Lung (tissue), 12 donors: ENCODE measurements around the gene NHLH2. TPM values are rescaled to one million over a fixed set of nuclear protein-coding genes. Genes with fewer than 3 reads are reported as not detected.

ENCODE experiments used
- ATAC-seq: fragments of 200-7000 bp; cut with Tn5 transposase; one replicate; pipeline ENCODE4 v1.9.1; 2020; ENCODE audit warnings: moderate number of reproducible peaks; ENCODE audit not compliant: insufficient read depth, low FRiP score
- DNase-seq, 3 donors: peaks; one replicate each; pipeline ENCODE4 v3.0.0-alpha.2; 2013 to 2017
- H3K27ac ChIP-seq, 2 donors: one replicate each; pipeline ENCODE4 v1.5.1; 2013; ENCODE audit warnings: mild to moderate bottlenecking in 2 of 2, moderate library complexity in 2 of 2, control low read depth in 1 of 2, inconsistent platforms in 1 of 2, low read depth in 1 of 2, low read length in 1 of 2
- H3K27me3 ChIP-seq, 3 donors: one replicate each; pipeline ENCODE4 v1.5.1; 2013; ENCODE audit warnings: low read length in 2 of 3; ENCODE audit not compliant: control insufficient read depth in 3 of 3, insufficient read depth in 3 of 3
- H3K36me3 ChIP-seq, 4 donors: one replicate each; pipeline ENCODE4 v1.5.1; 2013; ENCODE audit warnings: low read length in 4 of 4, mild to moderate bottlenecking in 1 of 4, moderate library complexity in 1 of 4; ENCODE audit not compliant: control insufficient read depth in 4 of 4, insufficient read depth in 4 of 4
- H3K4me1 ChIP-seq, 5 donors: one replicate each; pipeline ENCODE4 v1.5.1; 2013; ENCODE audit warnings: low read length in 5 of 5, mild to moderate bottlenecking in 2 of 5, moderate library complexity in 1 of 5; ENCODE audit not compliant: control insufficient read depth in 5 of 5, insufficient read depth in 5 of 5
- H3K4me3 ChIP-seq: one replicate; pipeline ENCODE4 v1.5.1; 2013; ENCODE audit warnings: mild to moderate bottlenecking, control low read depth, moderate library complexity
- H3K9ac ChIP-seq, 2 donors: one replicate each; pipeline ENCODE4 v1.5.1; 2013; ENCODE audit warnings: low read length in 2 of 2, control low read depth in 1 of 2; ENCODE audit not compliant: insufficient read depth in 1 of 2
- H3K9me3 ChIP-seq, 4 donors: one replicate each; pipeline ENCODE4 v1.5.1; 2013; ENCODE audit warnings: low read length in 3 of 4, mild to moderate bottlenecking in 1 of 4, moderate library complexity in 1 of 4; ENCODE audit not compliant: control insufficient read depth in 4 of 4, insufficient read depth in 3 of 4
- WGBS, 2 donors: extraction: QIAGEN DNeasy Blood & Tissue Kit; methylation state at CpG; one replicate each; pipeline ENCODE4 v1.1.7; 2013; 5-methylcytosine and 5-hydroxymethylcytosine counted together
- polyA plus RNA-seq, 2 donors: library from polyadenylated mRNA; stranded (reverse); fragments of 200-250 nt; gene quantifications; one replicate each; pipeline ENCODE4 v1.2.1, GENCODE V29; 2013
- total RNA-seq, 2 donors: library from RNA; depleted of rRNA in 1 of 2; stranded (reverse); fragments of >200 nt in 1 of 2; gene quantifications; one replicate each; pipeline ENCODE4 v1.2.1, GENCODE V29; 2014 to 2021
- TF ChIP-seq, protein P1 (sequence below): IDR thresholded peaks from 2 replicates; pipeline ENCODE4 v1.5.1; 2012; ENCODE audit warnings: mild to moderate bottlenecking; ENCODE audit errors: control extremely low read depth, extremely low read depth
- donor health status: control.
- donor health status: control.
- donor health status: Bipolar disorder and iron deficiency.
- donor health status: healthy.
- donor health status: DM: yes; HTN: yes; CAD: no.

The NHLH2 gene
- total and polyA plus RNA-seq, 4 donors: 0.04 to 0.18 TPM; not detected in 2

DNA sequence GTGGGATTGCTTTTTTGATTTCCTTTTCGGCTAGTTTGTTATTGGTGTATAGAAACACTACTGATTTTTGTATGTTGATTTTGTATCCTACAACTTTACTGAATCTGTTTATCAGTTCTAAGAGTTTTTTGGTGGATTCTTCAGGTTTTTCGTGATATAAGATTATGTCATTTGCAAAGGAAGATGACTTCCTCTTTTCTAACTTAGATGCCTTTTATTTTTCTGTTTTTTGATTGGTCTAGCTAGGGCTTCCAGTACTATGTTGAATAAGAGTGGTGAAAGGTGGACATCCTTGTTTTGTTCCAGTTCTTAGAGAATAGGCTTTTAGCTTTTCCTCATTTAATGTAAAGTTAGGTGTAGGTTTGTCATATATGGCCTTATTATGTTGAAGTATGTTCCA, 13.1 kb upstream of the NHLH2 start:
- no peak overlapping the region for H3K4me3 ChIP-seq
- H3K36me3 ChIP-seq: no peaks in the 10 kb centered on the region
- H3K9ac ChIP-seq: no peak overlapping the region
- WGBS, 2 donors: 61 to 83% methylated on average over 2 of the region's 2 CpGs
- ATAC-seq (no peak), DNase-seq (no peak)
- H3K9me3 ChIP-seq: no peaks in the 10 kb centered on the region
- H3K4me1 ChIP-seq: no peaks in the 10 kb centered on the region
- TF ChIP-seq, protein P1, sequence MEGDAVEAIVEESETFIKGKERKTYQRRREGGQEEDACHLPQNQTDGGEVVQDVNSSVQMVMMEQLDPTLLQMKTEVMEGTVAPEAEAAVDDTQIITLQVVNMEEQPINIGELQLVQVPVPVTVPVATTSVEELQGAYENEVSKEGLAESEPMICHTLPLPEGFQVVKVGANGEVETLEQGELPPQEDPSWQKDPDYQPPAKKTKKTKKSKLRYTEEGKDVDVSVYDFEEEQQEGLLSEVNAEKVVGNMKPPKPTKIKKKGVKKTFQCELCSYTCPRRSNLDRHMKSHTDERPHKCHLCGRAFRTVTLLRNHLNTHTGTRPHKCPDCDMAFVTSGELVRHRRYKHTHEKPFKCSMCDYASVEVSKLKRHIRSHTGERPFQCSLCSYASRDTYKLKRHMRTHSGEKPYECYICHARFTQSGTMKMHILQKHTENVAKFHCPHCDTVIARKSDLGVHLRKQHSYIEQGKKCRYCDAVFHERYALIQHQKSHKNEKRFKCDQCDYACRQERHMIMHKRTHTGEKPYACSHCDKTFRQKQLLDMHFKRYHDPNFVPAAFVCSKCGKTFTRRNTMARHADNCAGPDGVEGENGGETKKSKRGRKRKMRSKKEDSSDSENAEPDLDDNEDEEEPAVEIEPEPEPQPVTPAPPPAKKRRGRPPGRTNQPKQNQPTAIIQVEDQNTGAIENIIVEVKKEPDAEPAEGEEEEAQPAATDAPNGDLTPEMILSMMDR: no peak
- H3K27ac ChIP-seq: no peak overlapping the region
- peaks cover 0 to 4% (median 0%) of the 10 kb centered on the region in 3 donors for H3K27me3 ChIP-seq

DNA sequence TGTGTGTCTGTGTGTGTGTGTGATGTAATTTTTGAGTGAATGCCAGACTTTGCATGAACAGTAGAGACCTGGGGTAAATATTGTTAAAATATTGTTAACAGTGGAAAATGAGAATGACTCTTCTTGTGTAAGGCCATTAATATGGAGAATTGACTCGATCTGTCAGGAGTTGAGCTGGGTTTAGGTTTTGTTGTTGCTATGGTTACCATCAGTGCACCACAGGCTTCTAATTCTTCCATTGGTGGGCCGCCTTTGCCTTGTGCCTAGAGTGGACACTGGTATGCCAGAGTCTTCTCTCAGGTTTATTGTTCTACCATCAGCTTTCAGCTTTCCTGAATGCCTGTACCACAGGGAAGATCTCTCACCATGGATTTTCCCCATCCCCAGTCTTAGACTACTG, 10.0 kb upstream of the NHLH2 start:
- TF ChIP-seq, protein P1: no peak
- H3K4me1 ChIP-seq: no peaks in the 10 kb centered on the region
- 94 to 95% methylated on average over 2 of the region's 2 CpGs for WGBS, 2 donors

DNA sequence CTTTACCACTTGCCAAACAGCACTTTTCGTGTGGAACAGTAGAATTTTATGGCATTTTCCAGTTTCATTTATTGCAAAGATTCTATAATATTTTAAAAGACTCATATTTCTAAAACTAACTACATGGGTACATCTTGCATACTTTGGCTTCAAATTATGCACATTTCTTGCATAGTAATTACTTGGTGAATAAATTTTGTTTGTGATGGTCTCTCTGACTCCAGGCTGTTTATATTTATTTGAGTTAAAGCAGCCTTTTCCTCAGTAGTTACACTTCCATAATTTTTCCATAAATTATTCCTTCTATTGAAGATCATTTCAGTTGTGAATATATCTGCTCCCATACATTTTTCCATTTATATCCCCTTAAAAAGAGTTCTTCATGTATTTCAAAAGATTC, 6.9 kb upstream of the NHLH2 start:
- DNase-seq (no peak), ATAC-seq (no peak)
- TF ChIP-seq, protein P1: no peak
- Histone ChIP-seq H3K27me3 (peaks cover 0 to 37% (median 24%) of the 10 kb centered on the region in 3 donors), H3K4me3 (no peak overlapping the region), H3K9ac (no peak overlapping the region), H3K27ac (no peak overlapping the region), H3K9me3 (no peaks in the 10 kb centered on the region), H3K36me3 (no peaks in the 10 kb centered on the region), H3K4me1 (no peaks in the 10 kb centered on the region)
- WGBS, 2 donors: 52 to 82% methylated on average over 1 of the region's 1 CpG

More for the DNA sequence above, 10.0 kb upstream of the NHLH2 start:
- DNase-seq: no peak
- Histone ChIP-seq H3K36me3 (no peaks in the 10 kb centered on the region), H3K9ac (no peak overlapping the region), H3K27ac (no peak overlapping the region), H3K4me3 (no peak overlapping the region), H3K27me3 (peaks cover 0 to 15% (median 5%) of the 10 kb centered on the region in 3 donors), H3K9me3 (no peaks in the 10 kb centered on the region)
- ATAC-seq: no peak

DNA sequence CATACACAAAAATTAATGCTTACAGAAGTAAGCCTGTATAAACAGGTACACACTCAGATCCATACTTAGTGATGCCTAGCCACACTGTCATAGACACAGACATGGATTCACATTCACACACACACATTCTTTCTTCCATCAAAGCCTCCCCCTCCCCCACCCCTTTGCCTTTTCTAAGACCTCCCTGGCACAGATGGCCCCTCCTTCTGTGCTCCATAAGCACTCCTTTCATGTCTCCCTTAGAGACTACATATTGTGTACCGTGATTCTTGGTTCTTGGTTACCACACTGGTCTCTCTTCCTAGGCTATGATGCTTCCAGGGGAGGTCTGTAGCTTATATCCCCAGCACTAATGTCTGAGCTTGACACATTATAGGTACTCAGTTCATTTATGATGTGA, 2.0 kb upstream of the NHLH2 start:
- TF ChIP-seq, protein P1: no peak
- Histone ChIP-seq H3K27ac (no peak overlapping the region), H3K9me3 (peaks cover 0 to under 1% (median 0%) of the 10 kb centered on the region in 4 donors), H3K4me3 (no peak overlapping the region), H3K27me3 (peaks cover 6 to 78% (median 66%) of the 10 kb centered on the region in 3 donors), H3K4me1 (peaks cover 0 to 18% (median 0%) of the 10 kb centered on the region in 5 donors), H3K9ac (no peak overlapping the region), H3K36me3 (no peaks in the 10 kb centered on the region)
- DNase-seq (no peak), ATAC-seq (no peak)
- 62 to 80% methylated on average over 1 of the region's 1 CpG for WGBS, 2 donors
